Measurements from ENCODE around the gene FRAS1. TPM values are rescaled to one million over a fixed set of nuclear protein-coding genes. Genes with fewer than 3 reads are reported as not detected.

The FRAS1 gene
- total and polyA plus RNA-seq, 9 donors, result 0.16 to 5.3 (median 1.4) TPM

GRCh38 chr4:78379991-78380729 is 323.0 kb downstream of the FRAS1 start:
- H3K4me3 ChIP-seq, result no peak overlapping the region
- no peak overlapping the region for H3K27ac ChIP-seq
- H3K9me3 ChIP-seq, result no peaks in the 10 kb centered on the region
- intact Hi-C loops (cut with DNase I), result no loop called here
- 75 to 83% (median 80%) methylated on average over 4 of the region's 4 CpGs for WGBS, 3 donors
- H3K4me1 ChIP-seq (ENCODE audit: insufficient read depth), result no peaks in the 10 kb centered on the region
- DNase-seq, result no peak
- no peaks in the 10 kb centered on the region for H3K27me3 ChIP-seq
- H3K36me3 ChIP-seq, result no peaks in the 10 kb centered on the region
- TF ChIP-seq CTCF (IDR thresholded peaks at IDR 0.05), result no peak
- TF ChIP-seq POLR2A (IDR thresholded peaks at IDR 0.05), result no peak
- no peak for TF ChIP-seq EP300 (IDR thresholded peaks at IDR 0.05)

- Histone ChIP-seq H3K36me3 (no peaks in the 10 kb centered on the region), H3K4me3 (no peak overlapping the region), H3K4me1 (ENCODE audit: insufficient read depth) (no peaks in the 10 kb centered on the region), H3K27me3 (no peaks in the 10 kb centered on the region), H3K27ac (no peak overlapping the region), H3K9me3 (no peaks in the 10 kb centered on the region)
- TF ChIP-seq POLR2A (IDR thresholded peaks at IDR 0.05) (no peak), CTCF (IDR thresholded peaks at IDR 0.05) (no peak), EP300 (IDR thresholded peaks at IDR 0.05) (no peak)
- no peak for DNase-seq
- intact Hi-C loops (cut with DNase I), result no loop called here
Observed at GRCh38 chr4:78386679-78387078, 329.6 kb downstream of the FRAS1 start.

- Histone ChIP-seq H3K27me3 (no peaks in the 10 kb centered on the region), H3K27ac (no peak overlapping the region), H3K4me3 (no peak overlapping the region), H3K9me3 (no peaks in the 10 kb centered on the region), H3K36me3 (no peaks in the 10 kb centered on the region), H3K4me1 (ENCODE audit: insufficient read depth) (no peaks in the 10 kb centered on the region)
- WGBS, 3 donors, result 79 to 85% (median 79%) methylated on average over 1 of the region's 1 CpG
- DNase-seq, result no peak
- no peak for TF ChIP-seq POLR2A (IDR thresholded peaks at IDR 0.05)
- no peak for TF ChIP-seq CTCF (IDR thresholded peaks at IDR 0.05)
- TF ChIP-seq EP300 (IDR thresholded peaks at IDR 0.05), result no peak
- intact Hi-C loops (cut with DNase I), result no loop called here
Observed at GRCh38 chr4:78395642-78396041, 338.5 kb downstream of the FRAS1 start.

- Histone ChIP-seq H3K4me3 (no peak overlapping the region), H3K36me3 (no peaks in the 10 kb centered on the region), H3K4me1 (ENCODE audit: insufficient read depth) (no peaks in the 10 kb centered on the region), H3K9me3 (no peaks in the 10 kb centered on the region), H3K27ac (no peak overlapping the region), H3K27me3 (no peaks in the 10 kb centered on the region)
- no peak for DNase-seq
- intact Hi-C loops (cut with DNase I), result no loop called here
- 83 to 87% (median 87%) methylated on average over 4 of the region's 4 CpGs for WGBS, 3 donors
- TF ChIP-seq POLR2A (IDR thresholded peaks at IDR 0.05) (no peak), CTCF (IDR thresholded peaks at IDR 0.05) (no peak), EP300 (IDR thresholded peaks at IDR 0.05) (no peak)
Observed at GRCh38 chr4:78396613-78397291, 339.6 kb downstream of the FRAS1 start.

Data from ovary (tissue), 9 donors.